ENCODE data around the gene CEACAM8. TPM values are rescaled to one million over a fixed set of nuclear protein-coding genes. Genes with fewer than 3 reads are reported as not detected.

The CEACAM8 gene
- total RNA-seq, 1 donor from 2014 or later, result not detected

Other genes starting within 250 kb of the CEACAM8 start
- not detected in 2 replicates for gene CNFN, start 204.6 kb downstream of the CEACAM8 start, total RNA-seq
- 32.8 and 38.5 TPM in 2 replicates for gene LIPE, start 167.5 kb downstream of the CEACAM8 start, total RNA-seq
- gene CXCL17, start 152.0 kb downstream of the CEACAM8 start, total RNA-seq, result not detected in 2 replicates
- gene CEACAM1, start 66.4 kb downstream of the CEACAM8 start, total RNA-seq, result 8.2 and 9.6 TPM in 2 replicates
- not detected in 2 replicates for gene PSG3, start 145.6 kb upstream of the CEACAM8 start, total RNA-seq
- not detected in 2 replicates for gene PSG8, start 170.8 kb upstream of the CEACAM8 start, total RNA-seq